Vagina (tissue), 2 donors: ENCODE data around the gene MRPS27.

Source experiments
- CTCF ChIP-seq, 3 experiments: fragments of 450-650 bp in 2 of 3; fragments of 200-600 bp in 1 of 3; sonication (generic) in 1 of 3; IDR thresholded peaks; one replicate each; pipeline ENCODE4 v1.5.1; 2017 to 2019; ENCODE audit warnings: antibody characterized with exemption in 3 of 3, mild to moderate bottlenecking in 2 of 3, moderate library complexity in 2 of 3
- POLR2A ChIP-seq, 2 donors: fragments of 450-650 bp; IDR thresholded peaks; one replicate each; pipeline ENCODE4 v1.6.1; 2017; ENCODE audit warnings: antibody characterized with exemption in 2 of 2, mild to moderate bottlenecking in 2 of 2, moderate library complexity in 2 of 2
- POLR2AphosphoS5 ChIP-seq, 2 donors: sonication (generic); formaldehyde crosslinking; IDR thresholded peaks; one replicate each; pipeline ENCODE4 v1.9.0; 2017; ENCODE audit warnings: antibody characterized with exemption in 2 of 2, mild to moderate bottlenecking in 2 of 2, low read depth in 1 of 2; ENCODE audit not compliant: insufficient read depth in 1 of 2

DNA sequence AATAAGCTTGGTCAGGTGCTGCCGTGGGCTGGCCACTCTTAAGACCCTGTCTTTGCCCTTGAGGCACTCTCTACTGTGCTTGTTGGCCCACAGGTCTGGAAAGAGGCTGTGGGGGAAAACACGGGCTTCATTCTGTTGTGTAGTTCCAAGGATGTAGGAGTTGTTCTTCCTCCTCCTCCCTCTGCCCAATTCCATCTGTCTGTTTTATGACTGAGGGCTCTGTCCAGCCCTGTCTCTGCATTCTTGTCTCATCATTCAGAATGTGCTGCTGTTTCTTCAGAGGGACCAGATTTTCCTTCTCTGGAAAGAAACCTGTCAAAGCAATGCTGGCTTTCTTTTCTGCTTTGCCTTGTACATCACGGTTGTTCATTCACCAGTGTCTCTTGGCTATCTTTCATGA is 128.6 kb downstream of the MRPS27 start:
- no peak for TF ChIP-seq CTCF (IDR thresholded peaks at IDR 0.05)
- TF ChIP-seq POLR2AphosphoS5 (IDR thresholded peaks at IDR 0.05; ENCODE audit: insufficient read depth in 1 of 2, low read depth in 1 of 2), result no peak
- no peak for TF ChIP-seq POLR2A (IDR thresholded peaks at IDR 0.05)
